Measurements from ENCODE around the gene MCF2L. TPM values are rescaled to one million over a fixed set of nuclear protein-coding genes. Genes with fewer than 3 reads are reported as not detected.

Gene MCF2L
- total RNA-seq, 4 donors from 2014 or later: 18.3 to 52.6 (median 29.9) TPM

Other genes with a start within 250 kb of the MCF2L start
- under 1 TPM in 2 of 4 donors, not detected in 2; 0.12 to 0.54 TPM for gene F7, start 136.6 kb downstream of the MCF2L start, total RNA-seq
- gene F10, start 153.6 kb downstream of the MCF2L start, total RNA-seq: 10 to 100 TPM in 2 of 4 donors, 1 to 10 TPM in 2; 6.9 to 51.7 (median 12.0) TPM
- gene PROZ, start 189.4 kb downstream of the MCF2L start, total RNA-seq: not detected
- 10 to 100 TPM; 43.7 to 76.0 (median 48.8) TPM for gene PCID2, start 239.5 kb downstream of the MCF2L start, total RNA-seq
- 100 to 1,000 TPM; 104 to 144 (median 107) TPM for gene CUL4A, start 240.4 kb downstream of the MCF2L start, total RNA-seq